HG03521 (cell line): ENCODE data around the gene RSPRY1.
"Not testable (repeated sequence)": the region's sequence is repeated elsewhere in the genome, so short reads cannot be mapped to it uniquely, and the experiment has no call there.

Source experiments
- ATAC-seq: cut with Tn5 transposase; IDR thresholded peaks from one replicate; pipeline ENCODE4 v1.9.1; 2021; ENCODE audit warnings: mild to moderate bottlenecking, moderate library complexity; ENCODE audit not compliant: unreplicated experiment

RSPRY1 gene

DNA sequence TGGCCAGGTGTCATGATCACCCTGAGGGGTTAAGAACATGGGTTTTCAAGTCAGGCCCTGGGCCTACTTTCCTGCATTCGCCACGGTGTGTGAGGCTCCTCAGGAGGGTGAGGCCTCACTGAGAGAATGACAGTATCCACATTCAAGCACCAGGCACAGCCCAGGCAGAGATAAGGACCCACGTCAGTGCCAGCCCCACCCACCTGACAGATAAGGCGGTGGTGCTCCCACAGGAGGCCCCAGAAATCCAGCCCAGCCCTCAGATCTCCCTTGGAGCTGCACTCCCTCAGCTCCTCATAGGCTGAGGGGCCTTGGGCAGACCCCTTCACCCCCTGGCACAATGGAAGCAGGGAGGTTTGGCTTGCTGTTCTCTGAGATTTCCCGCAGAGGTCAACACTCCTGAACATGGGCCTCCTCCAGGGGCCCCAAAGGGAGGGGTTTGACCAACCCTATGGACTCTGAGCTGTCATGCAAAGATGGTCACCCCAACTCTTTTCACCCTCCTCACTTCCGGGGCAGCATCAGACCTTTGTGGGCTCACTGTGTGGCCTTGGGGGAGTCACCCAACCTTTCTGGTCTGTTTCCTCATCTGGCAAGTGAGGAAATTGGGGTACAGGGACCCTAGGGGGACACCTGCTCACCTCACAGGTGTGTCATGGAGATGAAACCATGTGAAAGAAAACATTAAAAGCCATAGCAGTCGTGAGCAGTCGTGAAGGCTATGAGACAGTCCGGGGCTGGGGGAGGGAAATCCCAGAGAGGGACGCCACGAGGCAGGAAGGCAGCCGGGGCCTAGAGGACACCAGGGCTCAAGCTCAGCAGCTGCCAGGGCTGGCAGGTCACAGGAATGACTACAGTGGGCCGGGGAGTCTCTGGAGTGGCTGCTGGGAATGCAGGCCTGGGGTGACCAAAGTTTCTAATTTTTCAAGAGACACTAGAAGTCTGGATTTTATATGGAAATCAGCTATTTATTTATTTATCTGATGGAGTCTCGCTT is 83.0 kb downstream of the RSPRY1 start:
- no peak for ATAC-seq

GRCh38 chr16:57270221-57271062 is 84.3 kb downstream of the RSPRY1 start:
- no peak for ATAC-seq

DNA sequence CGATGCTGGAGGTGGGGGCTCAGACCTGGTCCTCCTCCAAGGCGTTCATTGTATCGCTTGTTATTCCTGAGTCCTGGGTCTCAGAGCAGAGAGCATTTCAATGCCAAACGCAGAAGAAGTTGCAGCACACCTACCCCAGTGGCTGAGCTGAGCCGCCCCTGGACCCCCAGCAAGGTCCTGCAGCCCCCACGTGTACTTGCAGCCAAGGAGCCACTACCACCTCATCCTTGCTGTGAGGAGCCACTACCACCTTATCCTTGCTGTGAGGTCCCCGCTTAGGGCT is 84.9 kb downstream of the RSPRY1 start:
- ATAC-seq: no peak

DNA sequence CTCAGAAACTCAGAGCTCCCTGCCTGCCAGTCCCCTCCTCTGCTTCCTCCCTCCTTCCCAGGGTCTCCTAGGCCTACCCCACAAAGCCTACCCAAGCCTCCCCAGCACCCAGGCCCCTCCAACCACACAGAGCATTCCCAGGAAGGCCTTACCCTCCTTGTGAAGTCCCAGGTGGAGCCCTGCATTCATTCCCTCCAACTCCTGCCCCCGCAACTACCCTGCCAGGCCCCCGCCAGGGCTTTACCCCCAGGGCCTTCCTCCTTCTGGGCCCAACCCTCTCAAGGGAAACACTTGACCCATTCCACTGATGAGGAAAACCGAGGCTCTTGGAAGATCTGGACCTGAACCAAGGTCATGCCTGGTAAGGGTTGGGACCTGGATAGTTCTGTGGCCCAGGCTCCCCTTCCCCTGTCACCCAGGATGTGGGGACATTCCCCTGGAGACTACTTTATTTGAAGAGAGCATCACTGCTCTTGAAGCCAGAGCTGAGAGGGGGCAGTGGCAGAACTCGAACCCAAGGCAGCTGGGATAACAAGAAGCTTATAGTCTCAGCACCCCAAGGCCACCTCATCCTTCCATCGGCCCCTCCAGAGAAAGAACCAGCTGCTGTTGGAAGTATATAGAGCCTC is 85.9 kb downstream of the RSPRY1 start:
- ATAC-seq: no peak

GRCh38 chr16:57273359-57273758 is 87.2 kb downstream of the RSPRY1 start:
- ATAC-seq: no peak

DNA sequence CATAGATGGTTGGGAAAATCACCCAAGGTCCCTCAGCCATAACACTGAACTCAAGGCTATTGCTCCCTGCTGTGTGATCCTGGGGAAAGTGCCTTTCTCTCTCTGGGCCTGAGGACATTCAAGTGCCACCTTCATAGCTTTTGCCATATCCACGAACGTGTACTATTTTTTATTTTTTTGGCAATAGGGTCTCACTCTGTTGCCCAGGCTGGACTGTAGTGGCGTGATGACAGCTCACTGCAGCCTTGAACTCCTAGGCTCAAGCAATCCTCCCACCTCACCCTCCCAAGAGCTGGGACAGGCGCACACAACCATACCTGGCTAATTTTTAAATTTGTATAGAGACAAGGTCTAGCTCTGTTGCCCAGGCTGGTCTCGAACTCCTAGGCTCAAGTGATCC is 87.7 kb downstream of the RSPRY1 start:
- ATAC-seq: no peak

- ATAC-seq: not testable (repeated sequence)
Measured at GRCh38 chr16:57275946-57276345, 89.8 kb downstream of the RSPRY1 start.

GRCh38 chr16:57276596-57276995 is 90.5 kb downstream of the RSPRY1 start:
- ATAC-seq: no peak

GRCh38 chr16:57277586-57277985 is 91.5 kb downstream of the RSPRY1 start:
- no peak for ATAC-seq

- ATAC-seq: no peak
Measured at GRCh38 chr16:57278494-57278893, 92.4 kb downstream of the RSPRY1 start.

- no peak for ATAC-seq
Measured at GRCh38 chr16:57279780-57280638, 93.9 kb downstream of the RSPRY1 start.

GRCh38 chr16:57281791-57282190 is 95.7 kb downstream of the RSPRY1 start:
- no peak for ATAC-seq

GRCh38 chr16:57282510-57283213 is 96.5 kb downstream of the RSPRY1 start:
- ATAC-seq: no peak

DNA sequence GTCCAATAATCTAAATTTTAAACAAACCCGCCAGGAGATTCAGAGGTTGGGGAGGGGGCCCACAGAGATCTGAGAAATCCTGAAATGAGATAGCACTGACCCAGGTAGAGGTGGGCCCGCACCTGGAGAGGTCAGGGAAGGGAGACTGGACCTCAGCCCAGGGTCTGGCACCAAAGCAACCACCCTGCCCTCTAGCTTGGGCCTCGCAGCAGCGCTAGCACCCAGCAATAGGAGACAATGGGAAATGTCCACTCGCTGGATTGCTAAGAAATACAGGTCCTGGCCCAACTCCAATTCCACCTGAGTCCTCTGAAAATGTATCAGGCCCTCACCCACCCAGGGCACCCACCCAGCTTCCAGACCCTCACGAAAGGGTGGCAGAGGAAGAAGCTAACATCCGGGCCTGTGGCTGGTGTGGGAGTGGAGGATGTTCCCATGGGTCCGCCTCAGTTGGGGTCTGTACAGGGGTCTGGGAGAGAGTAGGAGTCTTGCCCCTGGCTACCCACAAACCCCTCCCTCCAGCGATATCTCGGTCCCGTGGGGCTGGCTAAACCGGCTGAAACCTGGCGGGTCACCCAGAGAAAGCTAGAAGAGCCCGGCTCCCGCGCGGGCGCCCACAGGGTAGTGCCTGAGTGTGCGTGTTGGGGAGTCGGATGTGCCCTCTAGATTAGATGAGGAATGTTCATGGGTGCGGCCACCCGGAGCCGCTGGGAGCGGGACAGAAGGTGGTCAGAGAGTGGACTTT is 97.3 kb downstream of the RSPRY1 start:
- ATAC-seq: no peak

DNA sequence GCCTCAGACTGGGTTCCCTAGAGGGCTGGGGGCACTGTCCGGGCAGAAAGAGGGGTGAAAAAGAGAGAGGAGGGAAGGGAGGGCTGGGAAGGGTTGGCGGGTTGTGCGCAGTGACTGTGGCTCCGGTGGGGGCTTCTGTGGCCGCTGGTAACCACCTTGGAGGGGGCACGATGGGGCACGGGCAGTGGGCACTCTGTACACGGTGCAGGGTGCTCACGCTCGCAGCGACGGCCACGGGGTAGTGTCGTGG is 97.8 kb downstream of the RSPRY1 start:
- no peak for ATAC-seq

- no peak for ATAC-seq
Measured at GRCh38 chr16:57284209-57284951, 98.3 kb downstream of the RSPRY1 start, which contains the start of gene PLLP. Gene PLLP, minus strand, starts transcription at chr16:57284672. Its CDS starts 132 bp downstream, at chr16:57284540.

DNA sequence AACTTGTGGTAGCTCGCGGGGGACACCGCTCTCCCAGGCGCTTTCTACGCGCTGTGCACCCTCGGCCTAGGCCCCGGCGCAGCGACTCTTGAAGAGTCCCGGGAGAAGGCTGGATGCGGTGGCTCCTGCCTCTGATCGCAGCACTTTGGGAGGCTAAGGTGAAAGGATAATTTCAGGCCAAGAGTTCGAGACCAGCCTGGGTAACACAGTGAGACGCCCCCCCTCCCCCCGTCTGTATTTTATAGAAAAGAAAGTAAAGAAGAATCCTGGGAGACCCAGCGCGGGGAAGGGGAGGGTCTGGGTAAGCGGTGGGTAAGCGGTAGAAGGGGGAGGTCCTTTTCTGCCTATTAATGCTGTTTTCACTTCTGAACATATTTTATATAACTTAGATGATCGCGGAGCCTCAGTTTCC is 98.8 kb downstream of the RSPRY1 start:
- no peak for ATAC-seq

DNA sequence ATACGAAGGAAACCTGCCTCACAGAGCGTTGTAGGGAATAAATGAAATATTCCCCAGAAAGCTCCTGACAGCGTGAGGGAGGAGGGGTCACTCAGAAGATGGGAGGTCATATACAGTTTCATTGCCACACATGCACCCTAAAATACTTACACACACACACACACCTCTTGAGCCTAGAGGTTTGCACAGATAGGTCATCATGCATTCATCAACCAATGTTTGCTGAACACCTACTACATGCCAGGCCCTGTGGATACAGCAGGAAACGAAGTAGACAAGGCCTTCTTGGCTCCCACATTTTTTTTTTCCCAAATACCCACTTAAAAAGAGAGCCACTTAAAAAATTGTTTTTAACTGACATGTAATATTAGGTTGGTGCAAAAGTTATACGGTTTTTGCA is 99.2 kb downstream of the RSPRY1 start:
- no peak for ATAC-seq
